Amniotic stem cell (primary cell): ENCODE results near the gene KCNT1.

Source experiments
- DNase-seq: peaks from one replicate; lab custom pipeline; 2025; lab: John Stamatoyannopoulos, UW

Gene KCNT1

GRCh38 chr9:135785013-135785575 lies 83.1 kb downstream of the KCNT1 start:
- DNase-seq = no peak

- no peak for DNase-seq
Observed at GRCh38 chr9:135786146-135786690, 84.2 kb downstream of the KCNT1 start.

- DNase-seq = no peak
Observed at GRCh38 chr9:135787317-135787716, 85.3 kb downstream of the KCNT1 start.

- no peak for DNase-seq
Observed at GRCh38 chr9:135787776-135788575, 86.0 kb downstream of the KCNT1 start.

GRCh38 chr9:135788576-135789300 lies 86.8 kb downstream of the KCNT1 start:
- DNase-seq = no peak

GRCh38 chr9:135789838-135790291 lies 87.9 kb downstream of the KCNT1 start:
- DNase-seq = no peak

GRCh38 chr9:135790356-135790755 lies 88.4 kb downstream of the KCNT1 start:
- no peak for DNase-seq

GRCh38 chr9:135790850-135791249 lies 88.9 kb downstream of the KCNT1 start:
- DNase-seq = no peak

GRCh38 chr9:135791431-135792267 lies 89.7 kb downstream of the KCNT1 start:
- no peak for DNase-seq

- no peak for DNase-seq
Observed at GRCh38 chr9:135792268-135793128, 90.5 kb downstream of the KCNT1 start.

GRCh38 chr9:135793221-135794056 lies 91.5 kb downstream of the KCNT1 start:
- DNase-seq = no peak

- no peak for DNase-seq
Observed at GRCh38 chr9:135794057-135794335, 92.0 kb downstream of the KCNT1 start.

GRCh38 chr9:135794361-135794885 lies 92.4 kb downstream of the KCNT1 start:
- no peak for DNase-seq

- DNase-seq = no peak
Observed at GRCh38 chr9:135795391-135795790, 93.4 kb downstream of the KCNT1 start.

GRCh38 chr9:135796784-135797485 lies 95.0 kb downstream of the KCNT1 start:
- DNase-seq = no peak

GRCh38 chr9:135797507-135798262 lies 95.7 kb downstream of the KCNT1 start:
- peak; percentile 6 for DNase-seq

GRCh38 chr9:135798263-135798585 lies 96.2 kb downstream of the KCNT1 start:
- no peak for DNase-seq

- DNase-seq = no peak
Observed at GRCh38 chr9:135799261-135799660, 97.3 kb downstream of the KCNT1 start.

- no peak for DNase-seq
Observed at GRCh38 chr9:135801070-135801469, 99.1 kb downstream of the KCNT1 start.
